Measurements from ENCODE around the gene PRRX1.

GRCh38 chr1:170699696-170700095, 35.8 kb downstream of the PRRX1 start:
- TF ChIP-seq, protein P1, sequence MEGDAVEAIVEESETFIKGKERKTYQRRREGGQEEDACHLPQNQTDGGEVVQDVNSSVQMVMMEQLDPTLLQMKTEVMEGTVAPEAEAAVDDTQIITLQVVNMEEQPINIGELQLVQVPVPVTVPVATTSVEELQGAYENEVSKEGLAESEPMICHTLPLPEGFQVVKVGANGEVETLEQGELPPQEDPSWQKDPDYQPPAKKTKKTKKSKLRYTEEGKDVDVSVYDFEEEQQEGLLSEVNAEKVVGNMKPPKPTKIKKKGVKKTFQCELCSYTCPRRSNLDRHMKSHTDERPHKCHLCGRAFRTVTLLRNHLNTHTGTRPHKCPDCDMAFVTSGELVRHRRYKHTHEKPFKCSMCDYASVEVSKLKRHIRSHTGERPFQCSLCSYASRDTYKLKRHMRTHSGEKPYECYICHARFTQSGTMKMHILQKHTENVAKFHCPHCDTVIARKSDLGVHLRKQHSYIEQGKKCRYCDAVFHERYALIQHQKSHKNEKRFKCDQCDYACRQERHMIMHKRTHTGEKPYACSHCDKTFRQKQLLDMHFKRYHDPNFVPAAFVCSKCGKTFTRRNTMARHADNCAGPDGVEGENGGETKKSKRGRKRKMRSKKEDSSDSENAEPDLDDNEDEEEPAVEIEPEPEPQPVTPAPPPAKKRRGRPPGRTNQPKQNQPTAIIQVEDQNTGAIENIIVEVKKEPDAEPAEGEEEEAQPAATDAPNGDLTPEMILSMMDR (IDR thresholded peaks at IDR 0.05), result no peak
- no peak for TF ChIP-seq POLR2A (IDR thresholded peaks at IDR 0.05)

Data from Peyer's patch (tissue), 4 donors.